Vagina (tissue), 2 donors: ENCODE results near the gene RAET1L.

Experiments used
- CTCF ChIP-seq, 3 experiments: fragments of 450-650 bp in 2 of 3; fragments of 200-600 bp in 1 of 3; sonication (generic) in 1 of 3; IDR thresholded peaks; one replicate each; pipeline ENCODE4 v1.5.1; 2017 to 2019; ENCODE audit warnings: antibody characterized with exemption in 3 of 3, mild to moderate bottlenecking in 2 of 3, moderate library complexity in 2 of 3
- POLR2A ChIP-seq, 2 donors: fragments of 450-650 bp; IDR thresholded peaks; one replicate each; pipeline ENCODE4 v1.6.1; 2017; ENCODE audit warnings: antibody characterized with exemption in 2 of 2, mild to moderate bottlenecking in 2 of 2, moderate library complexity in 2 of 2

DNA sequence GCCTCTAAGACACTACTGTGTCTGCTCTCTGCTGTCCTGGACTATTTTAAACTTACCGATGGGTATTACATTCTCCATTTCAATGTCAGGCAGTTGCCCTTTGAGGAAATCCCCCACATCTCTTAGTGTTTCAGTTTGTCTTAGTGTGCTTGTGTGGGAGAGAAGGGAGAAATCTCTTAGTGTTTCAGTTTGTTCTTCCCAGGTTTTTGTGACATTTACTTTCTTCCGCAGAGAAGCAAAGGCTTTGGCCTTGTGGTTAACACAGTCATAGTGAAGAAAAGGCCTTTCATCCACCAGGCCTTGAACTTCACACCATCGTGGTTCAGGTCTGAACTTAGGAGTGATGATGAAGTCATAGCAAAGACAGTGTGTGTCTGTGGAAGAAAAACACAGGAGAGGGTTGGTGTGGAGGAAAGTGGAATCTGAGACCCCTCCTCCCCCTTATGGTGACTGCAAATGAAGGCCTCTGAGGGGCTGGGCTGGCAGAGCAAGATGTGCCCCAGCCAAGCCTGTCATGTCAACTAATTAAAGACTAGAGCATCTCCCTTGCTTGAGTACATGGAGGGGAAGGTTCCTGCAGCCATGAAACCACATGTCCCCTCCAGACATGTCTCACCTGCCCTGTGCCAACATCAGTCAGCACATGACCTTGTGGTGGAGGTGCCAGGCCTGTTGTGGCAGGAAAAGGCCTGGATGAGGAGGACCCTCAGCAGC is 23.9 kb downstream of the RAET1L start:
- TF ChIP-seq CTCF (IDR thresholded peaks at IDR 0.05) (no peak), POLR2A (IDR thresholded peaks at IDR 0.05) (no peak)
